ENCODE data around the gene PRDM15.
"Not testable (repeated sequence)": the region's sequence is repeated elsewhere in the genome, so short reads cannot be mapped to it uniquely, and the experiment has no call there.

The PRDM15 gene

GRCh38 chr21:41801321-41802197, 77.6 kb downstream of the PRDM15 start:
- no peak for DNase-seq

- no peak for DNase-seq
Observed at GRCh38 chr21:41800425-41801320, 78.5 kb downstream of the PRDM15 start.

GRCh38 chr21:41799763-41800162, 79.4 kb downstream of the PRDM15 start:
- DNase-seq = no peak

- no peak for DNase-seq
Observed at GRCh38 chr21:41798326-41798725, 80.8 kb downstream of the PRDM15 start.

GRCh38 chr21:41796476-41797080, 82.6 kb downstream of the PRDM15 start:
- DNase-seq = no peak

GRCh38 chr21:41795726-41796125, 83.4 kb downstream of the PRDM15 start:
- no peak for DNase-seq

- no peak for DNase-seq
Observed at GRCh38 chr21:41794600-41794999, 84.5 kb downstream of the PRDM15 start.

GRCh38 chr21:41792711-41793110, 86.4 kb downstream of the PRDM15 start:
- no peak for DNase-seq

GRCh38 chr21:41786509-41786987, 92.6 kb downstream of the PRDM15 start:
- DNase-seq = no peak

- DNase-seq = not testable (repeated sequence)
Observed at GRCh38 chr21:41785262-41785661, 93.9 kb downstream of the PRDM15 start.

- DNase-seq = no peak
Observed at GRCh38 chr21:41784456-41785102, 94.6 kb downstream of the PRDM15 start.

- DNase-seq = no peak
Observed at GRCh38 chr21:41783476-41784180, 95.5 kb downstream of the PRDM15 start.

GRCh38 chr21:41781050-41781410, 98.1 kb downstream of the PRDM15 start:
- DNase-seq = no peak

- no peak for DNase-seq
Observed at GRCh38 chr21:41780337-41781049, 98.7 kb downstream of the PRDM15 start.

- peak; percentile 58 to 71 for DNase-seq
Observed at GRCh38 chr21:41779659-41780058, 99.5 kb downstream of the PRDM15 start.

- no peak for DNase-seq
Observed at GRCh38 chr21:41778930-41779600, 100.1 kb downstream of the PRDM15 start.

GRCh38 chr21:41777951-41778815, 101.0 kb downstream of the PRDM15 start:
- peak; percentile 46 to 58 for DNase-seq

GRCh38 chr21:41776778-41777177, 102.4 kb downstream of the PRDM15 start:
- no peak for DNase-seq

- no peak for DNase-seq
Observed at GRCh38 chr21:41775149-41775472, 104.0 kb downstream of the PRDM15 start.

All from NCI-H187 (cell line).